Activated CD8-positive, alpha-beta memory T cell treated with anti-CD3 and anti-CD28 coated beads, Interleukin-2, amount 50 U/mL, for 24 hours (primary cell): Measurements from ENCODE around the gene DNAH11.
"Not testable (repeated sequence)": the region's sequence is repeated elsewhere in the genome, so short reads cannot be mapped to it uniquely, and the experiment has no call there.

Source experiments
- DNase-seq: peaks from one replicate; pipeline ENCODE4 v3.0.0-alpha.2; 2020; ENCODE audit errors: extremely low read depth

DNAH11 gene

GRCh38 chr7:21771906-21772610 lies 229.2 kb downstream of the DNAH11 start:
- no peak for DNase-seq

DNA sequence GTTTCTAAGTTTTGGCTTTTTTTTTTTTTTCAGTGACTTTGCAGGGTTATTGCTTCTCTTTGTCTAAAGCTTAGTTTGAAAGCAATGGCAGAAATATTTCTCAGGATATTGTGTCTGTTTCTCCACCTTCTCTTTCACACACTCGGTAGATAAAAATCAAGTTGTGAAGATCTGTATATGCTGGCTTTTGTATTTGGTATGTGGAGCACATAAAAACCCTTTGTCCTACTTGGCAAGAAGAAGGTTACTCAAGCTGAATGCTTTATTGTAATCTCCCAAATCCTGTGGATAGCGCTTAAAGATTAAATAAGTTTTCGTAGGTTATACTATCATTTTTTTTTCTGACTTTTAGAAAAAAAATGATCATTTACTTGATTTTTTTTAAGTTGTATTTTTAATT lies 230.5 kb downstream of the DNAH11 start:
- DNase-seq = no peak

GRCh38 chr7:21777921-21778320 lies 235.1 kb downstream of the DNAH11 start:
- no peak for DNase-seq

- no peak for DNase-seq
These were observed 236.1 kb downstream of the DNAH11 start for GRCh38 chr7:21778953-21779352.

DNA sequence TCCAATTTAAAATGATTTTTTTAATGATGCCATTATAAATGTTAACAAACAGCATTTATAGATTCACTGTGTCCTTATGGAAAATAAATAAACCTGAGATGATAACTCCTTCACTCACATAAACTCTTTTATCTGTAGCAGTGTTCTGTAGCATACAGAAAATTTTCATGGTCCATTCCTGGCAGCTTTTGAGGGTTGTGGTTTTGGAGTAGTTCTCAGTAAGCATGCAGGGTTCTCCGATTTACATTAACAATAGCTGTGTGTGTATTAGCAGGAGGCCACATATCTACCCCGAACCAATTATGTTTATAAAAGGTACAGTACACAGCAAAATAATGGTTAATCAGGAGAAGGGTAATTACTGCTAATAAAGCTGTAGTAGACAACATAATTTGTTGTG lies 240.2 kb downstream of the DNAH11 start:
- no peak for DNase-seq

DNA sequence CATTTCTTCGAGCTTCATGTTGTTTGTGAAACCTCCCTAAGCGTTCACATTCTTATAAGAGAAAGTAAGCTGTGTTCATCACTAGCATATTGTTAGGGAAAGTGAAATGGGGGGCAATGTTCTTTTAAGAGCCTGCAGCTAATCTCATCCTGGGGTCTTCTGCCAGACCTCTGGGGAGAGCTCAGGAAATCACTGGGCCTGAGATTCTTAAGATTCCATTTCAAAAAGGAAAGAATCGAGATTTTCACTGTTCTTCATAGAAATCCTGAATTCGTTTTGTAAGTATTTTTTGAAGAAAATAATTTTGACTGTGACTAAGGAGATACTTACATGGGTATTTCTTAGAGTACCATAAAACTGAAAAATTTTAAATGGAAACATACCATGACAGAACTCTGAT lies 242.2 kb downstream of the DNAH11 start:
- no peak for DNase-seq

- DNase-seq = no peak
These were observed 263.0 kb downstream of the DNAH11 start for GRCh38 chr7:21805791-21806190.

DNA sequence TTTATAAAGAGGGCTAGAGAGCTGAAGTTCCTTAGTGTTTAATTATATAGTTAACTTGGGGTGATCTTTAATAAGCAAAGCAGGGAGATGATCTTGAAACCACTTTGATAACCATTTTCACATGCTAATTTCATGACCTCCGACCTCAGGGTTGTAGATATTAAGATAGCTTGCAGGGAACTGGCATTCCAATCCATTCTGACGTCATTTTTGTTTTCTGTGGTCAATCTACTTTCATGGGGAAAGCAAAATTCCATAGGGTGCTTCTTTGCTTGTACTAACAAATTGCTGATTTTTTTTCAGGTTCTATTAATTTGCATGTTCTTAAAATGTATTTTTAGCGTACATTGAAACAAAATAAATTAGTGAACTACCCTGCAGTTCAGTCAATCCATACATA lies 263.5 kb downstream of the DNAH11 start:
- no peak for DNase-seq

DNA sequence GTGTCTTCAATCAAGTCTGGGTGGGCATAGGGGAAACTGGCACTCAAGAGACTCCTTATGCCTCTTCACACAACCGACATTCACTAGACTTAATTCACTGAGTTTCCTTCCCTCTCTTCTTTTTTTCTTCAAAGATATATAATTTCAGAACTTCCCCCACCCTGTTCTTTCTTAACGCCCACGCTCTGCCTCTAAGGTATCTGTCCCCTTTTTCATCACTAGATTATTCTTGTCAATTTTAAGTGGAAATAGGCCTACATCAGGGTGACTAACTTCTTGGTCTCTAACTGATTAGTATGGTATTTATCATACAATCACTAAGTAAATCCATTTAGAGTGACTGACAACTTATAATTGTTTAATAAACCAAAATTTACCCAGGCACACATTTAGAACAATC lies 276.2 kb downstream of the DNAH11 start:
- DNase-seq = no peak

DNA sequence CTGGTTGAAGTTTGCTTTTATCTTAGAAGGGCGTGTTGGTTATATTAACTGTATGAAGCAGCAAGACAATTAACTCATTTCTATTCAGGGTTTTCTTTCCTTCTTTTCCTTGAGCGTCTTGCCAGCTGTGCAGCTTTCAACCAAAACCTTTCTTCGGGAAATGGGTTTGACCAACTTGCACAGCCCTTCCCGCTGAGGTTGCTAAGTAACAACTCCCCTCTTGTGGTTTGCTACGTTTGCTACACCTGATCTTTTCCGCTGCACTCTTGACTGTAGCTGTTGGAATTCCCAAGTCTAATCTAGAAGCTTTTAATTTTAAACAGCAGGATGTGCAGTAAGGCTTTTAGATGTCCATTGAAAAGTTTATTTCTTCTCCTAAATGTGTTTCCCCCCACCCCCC lies 286.0 kb downstream of the DNAH11 start:
- no peak for DNase-seq

- no peak for DNase-seq
These were observed 286.9 kb downstream of the DNAH11 start for GRCh38 chr7:21829731-21830130.

DNA sequence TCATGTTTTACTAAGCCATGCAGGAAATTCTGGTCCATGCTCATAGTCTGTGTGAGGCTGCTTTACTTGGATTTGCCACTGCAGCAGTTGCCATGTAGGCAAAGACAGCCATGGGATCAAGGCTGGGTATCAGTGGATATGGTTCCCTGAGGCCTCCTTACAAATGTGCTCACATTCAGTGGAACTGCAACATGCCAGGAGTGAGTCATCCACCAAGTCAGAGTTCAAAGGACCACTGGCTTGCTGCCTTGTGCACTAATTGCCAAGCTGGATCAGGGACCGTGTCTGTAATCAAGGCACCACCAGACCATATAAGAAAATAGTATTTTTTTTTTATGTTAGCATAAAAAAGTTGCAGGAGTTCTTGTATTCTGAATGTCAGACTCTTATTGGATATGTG lies 301.9 kb downstream of the DNAH11 start:
- DNase-seq = no peak

DNA sequence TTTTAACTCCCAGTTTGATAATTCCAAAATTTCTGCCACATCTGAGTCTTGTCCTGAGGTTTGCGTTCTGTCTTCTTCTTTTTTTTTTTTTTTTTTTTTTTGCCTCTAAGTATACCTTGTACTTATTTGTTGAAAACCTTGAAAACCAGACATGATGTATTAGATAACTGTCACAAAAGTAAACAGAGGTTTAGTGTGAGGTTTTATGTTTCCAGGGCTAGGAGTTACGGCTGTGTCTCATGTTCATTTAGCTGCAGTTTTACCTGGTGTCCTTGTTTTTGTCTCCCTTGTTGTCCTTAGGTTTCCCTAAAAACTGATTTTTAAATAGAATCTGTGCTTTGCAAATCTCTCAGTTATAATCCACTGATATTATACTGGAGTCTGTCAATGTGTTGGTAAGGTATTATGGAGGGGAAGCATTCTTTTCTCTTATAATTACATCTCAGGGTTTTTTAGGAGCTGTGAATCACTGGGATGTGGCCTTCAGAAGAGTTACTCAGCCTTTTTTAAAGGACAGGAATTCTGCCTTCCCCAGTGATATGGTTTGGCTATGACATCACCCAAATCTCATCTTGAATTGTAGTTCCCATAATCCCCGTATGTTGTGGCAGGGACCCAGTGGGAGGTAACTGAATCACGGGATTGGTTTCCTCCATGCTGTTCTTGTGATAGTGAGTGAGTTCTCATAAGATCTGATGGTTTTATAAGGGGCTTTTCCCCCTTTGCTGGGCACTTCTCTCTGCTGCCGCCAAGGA lies 307.9 kb downstream of the DNAH11 start:
- DNase-seq = no peak

- DNase-seq = no peak
These were observed 308.7 kb downstream of the DNAH11 start for GRCh38 chr7:21851559-21851967.

- DNase-seq = not testable (repeated sequence)
These were observed 322.9 kb downstream of the DNAH11 start for GRCh38 chr7:21865631-21866204.

GRCh38 chr7:21866731-21867130 lies 323.9 kb downstream of the DNAH11 start:
- no peak for DNase-seq

GRCh38 chr7:21867226-21867625 lies 324.4 kb downstream of the DNAH11 start:
- no peak for DNase-seq

- no peak for DNase-seq
These were observed 325.2 kb downstream of the DNAH11 start for GRCh38 chr7:21867816-21868575.

DNA sequence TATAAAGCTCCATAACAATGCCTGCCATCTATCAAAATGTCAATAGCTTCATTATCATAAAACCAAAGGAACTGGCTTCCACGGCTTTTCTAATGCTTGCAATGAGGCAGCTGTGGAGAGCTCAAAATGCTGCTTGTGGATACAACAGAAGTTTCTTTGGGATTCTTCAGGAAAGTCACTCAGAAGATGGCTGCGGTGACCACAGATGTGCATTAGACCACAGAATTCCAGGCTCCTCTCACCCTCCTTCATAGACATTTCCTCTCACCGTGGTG lies 325.7 kb downstream of the DNAH11 start:
- no peak for DNase-seq

- no peak for DNase-seq
These were observed 327.1 kb downstream of the DNAH11 start for GRCh38 chr7:21869785-21870402.

GRCh38 chr7:21883069-21883468 lies 340.2 kb downstream of the DNAH11 start:
- no peak for DNase-seq

GRCh38 chr7:21883501-21883900 lies 340.7 kb downstream of the DNAH11 start:
- not testable (repeated sequence) for DNase-seq
